Fibroblast of villous mesenchyme (primary cell): ENCODE data around the gene PRKCB. TPM values are rescaled to one million over a fixed set of nuclear protein-coding genes. Genes with fewer than 3 reads are reported as not detected.
A peak's percentile ranks its signal among the peaks of the same experiment; 100 is the strongest.
"Not testable (repeated sequence)": the region's sequence is repeated elsewhere in the genome, so short reads cannot be mapped to it uniquely, and the experiment has no call there.

Experiments
- DNase-seq: peaks from one replicate; pipeline ENCODE4 v3.0.0-alpha.2; 2010; ENCODE audit warnings: low read depth
- H3K4me3 ChIP-seq: 2 replicates; pipeline ENCODE4 v1.5.1; 2011; ENCODE audit warnings: low read depth, mild to moderate bottlenecking, low read length
- total RNA-seq: library from RNA; depleted of rRNA; stranded (reverse); fragments of >200 nt; gene quantifications from 2 replicates; pipeline ENCODE4 v1.2.3, GENCODE V29; 2012
- TF ChIP-seq, protein P1 (sequence below): IDR thresholded peaks from 2 replicates; pipeline ENCODE4 v1.5.1; 2012; ENCODE audit warnings: low read depth, mild to moderate bottlenecking, low read length; ENCODE audit not compliant: insufficient read depth

The PRKCB gene
- total RNA-seq, 1 donor, result not detected

DNA sequence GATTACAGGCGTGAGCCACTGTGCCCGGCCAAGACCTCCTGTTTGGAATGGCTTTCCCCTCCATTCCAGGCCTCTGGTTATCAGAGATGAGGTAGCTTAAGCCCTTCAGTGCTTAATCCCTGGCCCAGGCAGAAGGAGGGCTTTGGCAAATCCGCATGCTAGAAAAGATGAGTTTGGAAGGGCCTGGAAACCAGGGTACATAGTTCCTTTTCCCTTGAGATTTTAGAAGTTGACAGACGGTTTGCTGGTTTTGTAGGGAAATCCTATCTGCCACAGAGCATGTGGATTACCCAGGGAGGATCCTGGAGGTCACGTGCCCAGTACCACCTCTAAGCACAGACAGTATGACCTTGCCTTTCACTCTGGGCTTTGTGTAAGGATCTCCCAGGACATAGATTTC is 305.7 kb downstream of the PRKCB start:
- no peak overlapping the region for H3K4me3 ChIP-seq
- no peak for DNase-seq
- TF ChIP-seq, protein P1, sequence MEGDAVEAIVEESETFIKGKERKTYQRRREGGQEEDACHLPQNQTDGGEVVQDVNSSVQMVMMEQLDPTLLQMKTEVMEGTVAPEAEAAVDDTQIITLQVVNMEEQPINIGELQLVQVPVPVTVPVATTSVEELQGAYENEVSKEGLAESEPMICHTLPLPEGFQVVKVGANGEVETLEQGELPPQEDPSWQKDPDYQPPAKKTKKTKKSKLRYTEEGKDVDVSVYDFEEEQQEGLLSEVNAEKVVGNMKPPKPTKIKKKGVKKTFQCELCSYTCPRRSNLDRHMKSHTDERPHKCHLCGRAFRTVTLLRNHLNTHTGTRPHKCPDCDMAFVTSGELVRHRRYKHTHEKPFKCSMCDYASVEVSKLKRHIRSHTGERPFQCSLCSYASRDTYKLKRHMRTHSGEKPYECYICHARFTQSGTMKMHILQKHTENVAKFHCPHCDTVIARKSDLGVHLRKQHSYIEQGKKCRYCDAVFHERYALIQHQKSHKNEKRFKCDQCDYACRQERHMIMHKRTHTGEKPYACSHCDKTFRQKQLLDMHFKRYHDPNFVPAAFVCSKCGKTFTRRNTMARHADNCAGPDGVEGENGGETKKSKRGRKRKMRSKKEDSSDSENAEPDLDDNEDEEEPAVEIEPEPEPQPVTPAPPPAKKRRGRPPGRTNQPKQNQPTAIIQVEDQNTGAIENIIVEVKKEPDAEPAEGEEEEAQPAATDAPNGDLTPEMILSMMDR, result no peak

- no peak overlapping the region for H3K4me3 ChIP-seq
- DNase-seq, result no peak
- TF ChIP-seq, protein P1, result no peak
Observed at GRCh38 chr16:24141917-24142316, 306.1 kb downstream of the PRKCB start.

- TF ChIP-seq, protein P1, result no peak
- H3K4me3 ChIP-seq, result no peak overlapping the region
- no peak for DNase-seq
Observed at GRCh38 chr16:24145927-24146326, 310.1 kb downstream of the PRKCB start.

- no peak overlapping the region for H3K4me3 ChIP-seq
- TF ChIP-seq, protein P1, result no peak
- peak; percentile 0 for DNase-seq
Observed at GRCh38 chr16:24146518-24146917, 310.7 kb downstream of the PRKCB start.

DNA sequence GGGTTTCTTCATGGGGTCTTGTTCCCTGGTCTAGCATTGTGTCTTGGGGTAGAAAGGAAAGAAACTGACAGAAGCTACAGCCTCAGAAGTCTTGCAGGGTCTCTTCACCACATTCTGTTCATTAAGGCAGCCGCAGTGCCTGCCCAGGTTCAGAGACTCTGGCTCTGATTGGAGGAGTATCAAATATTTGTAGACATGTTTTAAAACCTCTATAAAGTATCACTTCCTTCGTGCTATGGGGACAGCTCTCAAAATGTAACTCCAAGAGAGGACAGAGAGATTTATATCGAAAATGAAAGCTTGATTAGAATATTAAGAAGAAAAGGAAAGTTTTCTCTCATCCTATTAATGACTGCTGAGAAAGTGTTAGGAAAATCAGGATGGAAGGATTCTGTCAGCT is 313.3 kb downstream of the PRKCB start:
- no peak overlapping the region for H3K4me3 ChIP-seq
- TF ChIP-seq, protein P1, result no peak
- DNase-seq, result no peak

DNA sequence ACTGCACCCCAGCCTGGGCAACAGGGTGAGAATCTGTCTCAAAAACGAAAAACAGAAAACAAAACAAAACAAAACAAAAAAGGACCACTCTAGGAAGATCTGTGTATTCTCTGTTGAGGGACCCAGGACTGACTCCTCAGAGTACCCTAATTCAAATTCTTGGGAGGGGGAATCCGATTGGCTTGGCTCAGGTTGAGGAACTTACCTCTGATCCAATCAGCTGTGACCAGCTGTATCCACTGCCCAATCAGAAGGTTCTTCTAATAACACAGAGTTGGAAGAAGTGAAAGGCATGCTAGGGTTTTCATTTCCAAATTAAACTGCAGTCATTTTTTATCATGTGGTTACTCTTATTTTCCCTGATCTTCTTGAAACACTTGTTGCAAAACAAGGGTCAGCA is 314.5 kb downstream of the PRKCB start:
- no peak for DNase-seq
- TF ChIP-seq, protein P1, result no peak
- no peak overlapping the region for H3K4me3 ChIP-seq

DNA sequence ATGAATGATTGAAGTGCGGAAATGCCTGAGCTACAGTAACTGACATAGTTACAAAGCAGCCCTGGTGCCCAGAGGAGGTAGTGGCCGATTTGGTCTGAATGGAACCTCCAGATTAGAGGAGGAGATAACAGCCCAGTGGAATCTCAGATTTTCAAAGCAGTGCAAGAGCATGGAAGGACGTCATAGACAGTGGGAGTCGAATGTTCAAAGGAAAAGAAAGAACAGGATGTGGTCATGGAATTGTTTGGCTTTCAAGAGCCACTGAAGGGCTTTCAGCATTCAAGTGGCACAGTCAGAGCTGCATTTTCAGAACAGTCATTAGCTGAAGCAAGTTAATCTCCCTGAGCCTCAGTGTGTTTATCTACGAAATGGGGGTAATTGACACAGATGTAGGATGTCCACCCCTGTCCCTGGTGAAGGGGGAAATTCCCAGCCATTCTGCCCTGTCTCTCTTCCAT is 315.7 kb downstream of the PRKCB start:
- no peak for DNase-seq
- TF ChIP-seq, protein P1, result no peak

DNA sequence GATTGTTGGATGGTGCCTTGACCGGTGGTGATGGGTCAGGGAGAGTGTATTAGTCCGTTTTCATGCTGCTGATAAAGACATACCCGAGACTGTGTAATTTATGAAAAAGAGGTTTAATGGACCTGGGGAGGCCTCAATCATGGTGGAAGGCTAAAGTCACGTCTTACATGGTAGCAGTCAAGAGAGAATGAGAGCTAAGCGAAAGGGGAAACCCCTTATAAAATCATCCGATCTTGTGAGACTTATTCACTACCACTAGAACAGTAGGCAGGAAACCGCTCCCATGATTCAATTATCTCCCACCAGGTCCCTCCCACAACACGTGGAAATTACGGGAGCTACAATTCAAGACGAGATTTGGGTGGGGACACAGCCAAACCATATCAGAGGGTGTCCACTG is 316.3 kb downstream of the PRKCB start:
- H3K4me3 ChIP-seq, DNase-seq: not testable (repeated sequence)

More for the DNA sequence above, 315.7 kb downstream of the PRKCB start:
- H3K4me3 ChIP-seq, result no peak overlapping the region
